ENCODE results near the gene FAM168B.

GRCh38 chr2:131056932-131057287 lies 36.4 kb downstream of the FAM168B start:
- TF ChIP-seq POLR2A (IDR thresholded peaks at IDR 0.05) = no peak
- TF ChIP-seq, protein P1, sequence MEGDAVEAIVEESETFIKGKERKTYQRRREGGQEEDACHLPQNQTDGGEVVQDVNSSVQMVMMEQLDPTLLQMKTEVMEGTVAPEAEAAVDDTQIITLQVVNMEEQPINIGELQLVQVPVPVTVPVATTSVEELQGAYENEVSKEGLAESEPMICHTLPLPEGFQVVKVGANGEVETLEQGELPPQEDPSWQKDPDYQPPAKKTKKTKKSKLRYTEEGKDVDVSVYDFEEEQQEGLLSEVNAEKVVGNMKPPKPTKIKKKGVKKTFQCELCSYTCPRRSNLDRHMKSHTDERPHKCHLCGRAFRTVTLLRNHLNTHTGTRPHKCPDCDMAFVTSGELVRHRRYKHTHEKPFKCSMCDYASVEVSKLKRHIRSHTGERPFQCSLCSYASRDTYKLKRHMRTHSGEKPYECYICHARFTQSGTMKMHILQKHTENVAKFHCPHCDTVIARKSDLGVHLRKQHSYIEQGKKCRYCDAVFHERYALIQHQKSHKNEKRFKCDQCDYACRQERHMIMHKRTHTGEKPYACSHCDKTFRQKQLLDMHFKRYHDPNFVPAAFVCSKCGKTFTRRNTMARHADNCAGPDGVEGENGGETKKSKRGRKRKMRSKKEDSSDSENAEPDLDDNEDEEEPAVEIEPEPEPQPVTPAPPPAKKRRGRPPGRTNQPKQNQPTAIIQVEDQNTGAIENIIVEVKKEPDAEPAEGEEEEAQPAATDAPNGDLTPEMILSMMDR (IDR thresholded peaks at IDR 0.05) = no peak
